Mucosa of gallbladder (tissue), 1 donor: ENCODE results near the gene SLC25A38. TPM values are rescaled to one million over a fixed set of nuclear protein-coding genes. Genes with fewer than 3 reads are reported as not detected.
A peak's percentile ranks its signal among the peaks of the same experiment; 100 is the strongest.

Experiments
- DNase-seq: peaks from one replicate; pipeline ENCODE4 v3.0.0-alpha.2; 2020; ENCODE audit warnings: low spot score
- total RNA-seq: library from RNA; stranded (reverse); gene quantifications from one replicate; pipeline ENCODE4 v1.2.1, GENCODE V29; 2021
- donor health status: DM: no; HTN: no; CAD: no.

SLC25A38 gene
- total RNA-seq, 1 donor from 2014 or later, result 42.9 TPM

DNA sequence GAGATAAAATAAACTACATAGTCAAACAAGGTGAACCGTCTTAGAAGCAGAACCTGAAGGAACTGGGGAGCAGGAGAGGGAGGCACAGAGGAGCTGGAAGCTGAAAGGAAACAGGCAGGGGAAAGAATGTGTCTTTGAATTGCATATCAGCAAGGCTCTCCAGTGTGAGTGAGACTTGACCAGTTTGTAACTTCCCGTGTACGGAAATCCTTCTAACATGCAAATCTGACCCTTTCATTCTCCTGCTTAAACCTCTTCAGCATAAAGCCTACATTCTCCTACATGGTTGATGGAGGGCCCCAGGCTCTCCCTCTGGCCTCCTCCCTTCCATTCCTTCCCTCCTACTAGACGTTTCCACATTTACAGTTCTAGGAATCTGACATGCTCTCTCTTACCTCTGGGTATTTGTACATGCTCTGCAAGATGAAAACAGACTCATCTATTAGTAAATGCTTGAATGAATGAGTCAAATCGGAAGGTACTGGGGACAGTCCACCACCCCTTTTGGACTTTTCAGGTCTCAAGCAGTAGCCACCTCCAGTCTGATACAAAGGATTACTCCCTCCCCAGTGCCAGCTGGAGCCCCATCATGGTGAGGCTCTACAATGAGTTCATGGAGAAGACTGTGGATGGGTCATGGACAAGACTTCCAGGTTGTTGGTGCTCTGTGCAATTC, 6.1 kb upstream of the SLC25A38 start:
- DNase-seq, result no peak

DNA sequence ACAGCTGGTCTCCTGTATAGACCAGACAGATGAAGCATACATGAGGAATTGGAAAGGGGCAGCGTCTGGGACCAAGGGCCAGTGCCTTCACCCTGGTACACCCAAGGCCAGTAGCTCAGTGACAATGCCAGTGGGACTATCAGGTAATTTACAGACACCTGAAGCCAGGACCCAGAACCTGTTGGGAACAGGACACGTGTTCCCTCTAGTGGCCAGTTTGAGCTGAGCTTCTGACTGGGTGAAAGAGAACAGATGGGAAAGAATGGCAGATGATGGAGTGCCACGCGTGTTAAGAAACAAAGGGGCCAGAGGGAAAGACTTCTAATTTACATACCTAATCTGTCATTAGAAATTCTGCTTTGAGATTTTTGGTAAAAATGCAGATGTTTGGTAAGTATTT, 5.1 kb upstream of the SLC25A38 start:
- DNase-seq, result peak; percentile 69

DNA sequence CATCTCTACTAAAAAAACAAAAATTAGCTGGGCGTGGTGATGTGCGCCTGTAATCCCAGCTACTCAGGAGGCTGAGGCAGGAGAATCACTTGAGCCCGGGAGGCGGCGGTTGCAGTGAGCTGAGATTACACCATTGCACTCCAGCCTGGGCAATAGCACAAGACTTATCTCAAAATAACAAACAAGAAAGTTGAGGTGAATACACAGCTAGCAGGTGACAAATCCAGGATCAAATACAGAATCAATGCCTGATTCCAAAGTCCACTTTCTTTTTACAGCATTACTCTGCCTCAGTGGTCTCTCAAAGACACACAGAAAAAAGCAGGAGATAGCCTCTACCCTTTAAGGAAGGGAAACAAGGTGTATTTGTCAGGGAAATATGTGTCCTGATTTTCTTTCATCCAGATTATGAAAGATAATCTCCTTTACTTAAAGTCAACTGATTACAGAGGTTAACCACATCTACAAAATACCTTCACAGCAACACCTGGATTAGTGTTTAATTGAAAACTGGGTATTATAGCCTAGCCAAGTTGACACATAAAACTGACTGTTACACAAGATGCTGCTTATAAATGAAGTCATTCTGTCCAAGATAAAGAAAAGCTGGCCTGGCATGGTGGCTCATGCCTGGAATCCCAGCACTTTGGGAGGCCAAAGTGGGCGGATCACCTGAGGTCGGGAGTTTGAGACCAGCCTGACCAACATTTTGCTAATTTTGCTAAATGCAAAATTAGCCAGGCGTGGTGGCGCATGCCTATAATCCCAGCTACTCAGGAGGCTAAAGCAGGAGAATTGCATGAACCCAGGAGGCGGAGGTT, 4.0 kb upstream of the SLC25A38 start:
- peak; percentile 44 for DNase-seq

DNA sequence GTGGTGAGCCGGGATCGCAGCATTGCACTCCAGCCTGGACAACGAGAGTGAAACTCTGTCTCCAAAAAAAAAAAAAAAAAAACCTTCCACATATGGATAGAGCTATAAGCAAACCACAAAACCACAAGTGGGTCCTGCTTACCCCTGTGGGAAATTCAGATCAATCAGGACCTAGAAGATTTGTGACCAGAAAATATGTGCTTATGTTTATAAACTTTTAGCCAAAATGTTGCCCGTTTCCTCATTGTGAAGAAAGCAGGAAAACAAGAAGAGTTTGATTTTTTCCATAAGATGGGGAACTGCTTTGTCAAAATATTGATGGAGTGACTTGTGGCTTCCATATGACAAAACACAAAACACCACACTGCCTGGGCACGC, 3.4 kb upstream of the SLC25A38 start:
- DNase-seq, result no peak

DNA sequence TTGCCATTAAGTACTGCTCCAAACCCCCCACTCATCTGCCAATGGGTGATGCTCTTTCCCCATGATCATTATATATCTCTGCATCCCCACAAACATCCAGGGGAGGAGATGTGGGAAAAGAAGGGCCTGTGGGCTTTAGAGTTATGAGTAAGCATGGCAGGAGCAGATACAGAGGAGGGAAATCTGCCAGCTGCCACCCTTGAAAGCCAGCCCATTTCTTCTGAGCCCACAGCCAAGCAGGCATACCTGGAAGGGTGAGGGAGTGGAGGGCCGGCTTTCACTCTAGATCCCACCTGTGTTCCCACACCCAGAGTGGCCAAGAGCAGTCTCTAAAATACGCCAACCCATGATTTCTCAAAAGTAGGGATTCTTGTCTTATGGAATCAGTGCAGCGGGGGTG, 1.7 kb upstream of the SLC25A38 start:
- DNase-seq, result no peak

DNA sequence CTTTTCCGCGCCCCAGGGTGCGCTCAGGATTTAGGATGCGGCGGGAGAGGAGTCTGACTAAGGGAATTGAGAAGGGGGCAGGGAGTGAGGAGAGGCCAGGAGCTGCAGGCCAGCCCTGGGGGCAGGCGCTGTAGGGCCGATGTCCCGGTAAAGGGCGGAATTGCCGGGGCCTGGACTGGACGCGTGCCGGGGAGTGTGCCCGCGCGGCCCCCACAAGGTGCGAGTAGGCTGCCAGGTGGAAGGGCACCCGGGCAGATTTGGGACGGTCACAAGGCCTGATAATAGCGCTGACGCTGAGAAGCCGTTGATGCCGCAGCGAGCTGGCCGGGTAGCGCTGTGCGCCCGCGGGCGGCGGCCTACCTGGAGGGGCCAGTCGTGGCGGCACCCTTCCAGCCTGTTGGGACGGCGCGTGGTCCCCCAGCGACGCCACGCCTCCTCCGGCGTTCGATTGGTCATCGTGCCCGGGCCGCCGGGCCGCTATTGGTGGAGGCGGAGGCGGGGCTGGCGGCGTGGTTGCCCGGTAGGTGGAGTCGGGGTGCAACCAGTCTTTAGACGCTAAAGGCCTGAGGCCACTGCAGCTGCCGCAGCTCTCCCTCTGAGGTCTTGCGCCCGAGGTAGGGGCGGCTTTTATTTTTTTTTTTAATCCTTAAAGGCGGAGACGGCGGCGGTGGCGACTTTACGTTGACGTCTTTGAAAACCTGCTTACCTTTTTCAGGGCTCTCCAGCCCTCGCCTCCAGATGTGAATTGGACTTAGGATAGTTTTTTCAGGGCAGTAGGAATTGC, 903 bp downstream of the SLC25A38 start:
- peak; percentile 96 for DNase-seq

DNA sequence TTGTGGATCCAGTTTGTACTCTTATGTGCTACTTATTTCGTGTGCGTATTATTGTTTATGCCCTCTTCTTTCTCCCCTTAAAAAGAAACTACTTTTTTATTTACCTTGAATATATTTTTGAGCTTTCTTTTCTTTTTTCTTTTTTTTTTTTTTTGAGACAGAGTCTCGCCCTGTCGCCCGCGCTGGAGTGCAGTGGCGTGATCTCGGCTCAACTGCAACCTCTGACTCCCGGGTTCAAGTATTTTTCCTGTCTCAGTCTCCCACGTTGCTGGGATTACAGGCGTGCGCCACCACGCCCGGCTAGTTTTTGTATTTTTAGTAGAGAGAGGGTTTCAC, 1.5 kb downstream of the SLC25A38 start:
- no peak for DNase-seq

DNA sequence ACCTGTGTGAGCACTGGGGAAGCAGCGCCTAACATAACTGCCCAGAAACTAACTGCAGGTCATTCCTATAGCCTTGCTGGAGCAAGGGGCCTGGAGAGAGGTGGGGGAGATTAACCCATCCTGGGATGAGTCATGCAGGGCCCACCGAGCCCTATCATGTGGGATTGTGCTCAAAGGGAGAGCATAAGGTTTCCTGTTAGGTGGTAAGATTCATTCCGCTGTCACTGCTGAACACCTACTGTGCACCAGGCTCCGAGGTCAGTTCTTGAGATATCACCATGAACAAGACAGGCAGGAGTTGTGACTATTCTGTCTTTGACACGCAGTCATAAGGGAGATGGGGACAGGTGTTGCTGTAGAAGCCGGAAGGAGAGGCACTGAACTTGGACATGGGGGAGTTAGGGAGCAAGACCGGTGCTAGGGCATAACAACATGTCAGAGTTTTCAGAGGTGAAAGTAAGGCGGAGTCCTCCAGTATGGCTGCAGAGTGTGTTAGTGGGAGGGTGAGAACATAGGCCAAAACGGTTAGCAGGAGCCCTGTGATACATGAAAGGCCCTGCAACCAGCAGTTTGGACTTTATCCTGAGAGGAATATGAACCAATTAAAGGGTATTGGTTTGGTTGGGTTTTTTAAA, 2.4 kb downstream of the SLC25A38 start:
- no peak for DNase-seq

DNA sequence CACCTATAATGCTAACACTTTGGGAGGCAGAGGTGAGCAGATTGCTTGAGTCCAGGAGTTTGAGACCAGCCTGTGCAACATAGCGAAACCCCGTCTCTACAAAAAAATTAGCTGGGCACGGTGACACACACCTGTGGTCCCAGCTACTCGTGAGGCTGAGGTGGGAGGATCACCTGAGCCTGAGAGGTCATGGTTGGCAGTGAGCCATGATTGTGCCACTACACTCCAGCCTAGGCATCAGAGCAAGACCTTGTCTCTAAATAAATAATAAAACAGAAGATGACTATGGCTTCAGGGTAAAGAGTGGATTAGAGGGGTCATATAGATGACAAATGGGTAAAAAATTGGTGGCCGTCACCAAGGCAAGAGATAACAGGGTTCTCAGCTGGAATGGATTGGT, 3.1 kb downstream of the SLC25A38 start:
- no peak for DNase-seq

DNA sequence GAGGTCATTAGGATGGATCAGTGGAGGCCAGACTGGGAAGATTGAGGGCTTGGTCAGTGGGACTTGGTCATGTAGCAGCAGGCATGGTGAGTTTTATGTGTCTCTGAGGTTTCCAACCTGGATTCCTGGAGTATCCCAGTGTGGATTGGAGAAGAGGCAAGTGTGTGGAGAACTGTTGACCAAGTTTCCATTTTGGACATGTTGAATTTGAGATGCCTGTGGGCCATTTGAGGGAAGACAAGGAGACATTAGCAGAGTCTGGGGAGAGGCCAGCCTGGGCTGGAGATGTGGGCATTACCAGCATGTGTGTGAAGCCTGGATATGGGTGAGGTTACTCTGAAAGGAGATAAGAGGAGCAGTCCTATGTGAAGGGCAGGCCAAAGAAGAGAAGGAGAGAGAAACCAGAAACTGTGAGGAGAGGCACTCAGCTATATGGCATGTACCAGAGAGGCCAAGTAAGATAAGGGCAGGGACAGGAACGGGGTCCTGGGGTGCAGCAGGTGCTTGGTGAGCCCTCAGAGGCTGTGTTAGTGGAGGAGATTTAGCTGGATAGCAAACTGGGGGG, 4.3 kb downstream of the SLC25A38 start:
- DNase-seq, result no peak

DNA sequence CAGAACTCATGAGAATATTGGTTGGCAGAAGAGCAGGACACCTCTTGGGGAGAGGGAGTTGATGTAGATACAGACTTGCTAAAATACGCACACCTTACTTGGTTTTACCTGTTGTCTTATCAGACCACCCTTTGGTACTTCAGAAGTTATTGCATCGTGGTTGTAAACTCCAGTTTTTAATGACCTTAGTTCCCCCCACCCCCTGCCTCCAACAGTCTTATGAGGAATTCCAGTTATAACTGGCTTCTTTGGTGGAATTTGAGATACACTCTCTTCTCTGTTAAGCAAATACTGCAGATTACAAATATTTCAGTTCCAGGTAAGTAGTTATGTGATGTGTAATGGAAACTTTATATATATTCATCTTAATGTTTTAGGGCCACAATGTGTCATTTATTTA, 5.0 kb downstream of the SLC25A38 start:
- DNase-seq, result no peak

DNA sequence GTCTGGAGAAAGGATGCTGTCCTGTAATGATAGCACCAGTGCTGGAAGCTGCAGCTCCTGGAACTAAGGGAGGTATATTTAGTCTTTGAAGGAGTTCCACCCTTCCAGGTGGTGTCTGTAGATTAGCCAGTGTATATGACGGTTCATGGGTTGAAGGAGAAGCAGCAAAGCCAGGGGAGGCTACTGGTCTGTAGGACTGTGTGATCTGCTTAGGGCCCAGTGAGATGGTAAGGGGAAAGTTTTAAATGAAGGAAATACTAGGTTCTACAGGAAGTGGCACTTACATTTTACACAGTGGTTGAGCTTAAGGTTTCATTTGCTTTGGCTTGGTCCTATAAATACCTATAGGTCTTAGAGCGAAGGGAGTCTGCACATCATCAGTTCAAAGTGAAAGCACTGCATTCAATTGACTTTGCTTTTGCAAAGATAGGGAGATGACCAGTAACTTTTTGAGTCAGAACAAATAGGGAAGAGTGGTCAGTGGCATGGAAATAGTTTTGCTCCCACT, 5.6 kb downstream of the SLC25A38 start:
- DNase-seq, result no peak

DNA sequence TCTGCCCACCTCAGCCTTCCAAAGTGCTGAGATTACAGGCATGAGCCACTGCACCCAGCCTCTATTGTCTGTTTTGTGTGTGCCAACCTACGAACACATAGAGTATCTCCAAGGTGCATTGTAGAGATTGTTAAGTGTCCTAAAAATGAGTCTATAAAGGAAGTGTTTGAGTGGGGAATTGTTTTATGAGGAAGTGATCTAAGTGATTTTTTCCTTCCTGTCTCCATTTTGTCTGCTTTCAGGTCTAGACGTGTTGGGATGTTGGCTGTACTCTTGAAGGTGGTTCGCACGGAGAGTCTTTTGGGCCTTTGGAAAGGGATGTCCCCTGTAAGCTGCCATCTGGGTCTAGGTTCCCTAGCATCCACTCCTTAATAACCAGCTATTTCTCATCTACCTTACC, 7.0 kb downstream of the SLC25A38 start:
- no peak for DNase-seq

DNA sequence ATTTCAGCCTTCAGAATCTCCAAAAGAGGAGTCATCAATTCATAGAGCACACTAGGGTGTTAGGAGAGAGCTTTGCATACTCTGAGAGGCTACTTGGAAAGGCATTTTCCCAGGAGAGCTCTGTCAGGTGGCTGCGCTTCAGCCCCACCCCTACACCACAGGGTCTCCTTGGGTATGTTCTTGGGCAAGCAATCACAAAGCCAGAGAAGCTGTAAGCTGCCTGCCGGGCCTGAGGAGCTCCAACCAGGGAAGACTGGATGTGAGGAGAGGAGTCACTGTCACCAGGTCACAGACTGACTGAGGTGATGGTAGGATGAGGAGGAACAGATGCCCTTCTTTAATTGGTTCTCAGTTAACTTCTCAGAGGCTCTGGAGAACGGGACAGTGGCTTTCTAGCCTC, 13.5 kb downstream of the SLC25A38 start:
- no peak for DNase-seq

DNA sequence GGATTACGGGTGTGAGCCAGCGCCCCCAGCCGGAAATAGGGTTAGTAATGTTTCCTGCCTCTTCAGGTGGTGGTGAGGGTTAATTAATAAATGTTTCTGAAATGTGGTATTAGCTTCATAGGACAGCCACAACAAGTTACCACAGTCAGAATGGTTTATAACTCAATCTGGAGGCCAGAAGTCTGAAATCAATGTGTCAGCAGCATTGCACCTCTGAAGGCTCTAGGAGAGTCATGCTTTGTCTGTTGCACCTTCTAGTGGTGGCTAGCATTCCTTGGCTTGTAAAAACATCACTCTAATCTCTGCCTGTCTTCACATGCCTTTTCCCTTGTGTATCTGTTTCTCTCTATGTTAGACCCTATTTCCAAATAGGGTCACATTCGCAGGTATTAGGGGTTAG, 15.5 kb downstream of the SLC25A38 start:
- DNase-seq, result no peak

DNA sequence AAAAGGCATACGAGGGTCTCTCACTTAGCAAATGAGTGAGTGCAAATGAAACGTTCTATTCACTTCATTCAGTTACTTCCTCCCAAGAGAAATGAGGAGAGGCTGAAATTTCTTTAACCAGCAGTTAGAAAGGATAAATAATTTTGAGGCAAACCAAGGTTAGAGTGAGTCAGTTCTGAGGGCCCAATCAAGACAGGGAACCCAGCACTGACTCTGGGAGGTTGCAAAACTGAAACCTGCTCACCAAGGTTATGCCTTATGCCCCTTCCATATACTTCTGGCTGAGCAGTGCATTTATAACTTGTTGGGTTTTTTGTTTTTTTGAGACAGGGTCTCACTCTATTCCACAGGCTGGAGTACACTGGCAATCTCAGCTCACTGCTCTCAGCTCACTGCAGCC, 18.8 kb downstream of the SLC25A38 start:
- DNase-seq, result no peak

DNA sequence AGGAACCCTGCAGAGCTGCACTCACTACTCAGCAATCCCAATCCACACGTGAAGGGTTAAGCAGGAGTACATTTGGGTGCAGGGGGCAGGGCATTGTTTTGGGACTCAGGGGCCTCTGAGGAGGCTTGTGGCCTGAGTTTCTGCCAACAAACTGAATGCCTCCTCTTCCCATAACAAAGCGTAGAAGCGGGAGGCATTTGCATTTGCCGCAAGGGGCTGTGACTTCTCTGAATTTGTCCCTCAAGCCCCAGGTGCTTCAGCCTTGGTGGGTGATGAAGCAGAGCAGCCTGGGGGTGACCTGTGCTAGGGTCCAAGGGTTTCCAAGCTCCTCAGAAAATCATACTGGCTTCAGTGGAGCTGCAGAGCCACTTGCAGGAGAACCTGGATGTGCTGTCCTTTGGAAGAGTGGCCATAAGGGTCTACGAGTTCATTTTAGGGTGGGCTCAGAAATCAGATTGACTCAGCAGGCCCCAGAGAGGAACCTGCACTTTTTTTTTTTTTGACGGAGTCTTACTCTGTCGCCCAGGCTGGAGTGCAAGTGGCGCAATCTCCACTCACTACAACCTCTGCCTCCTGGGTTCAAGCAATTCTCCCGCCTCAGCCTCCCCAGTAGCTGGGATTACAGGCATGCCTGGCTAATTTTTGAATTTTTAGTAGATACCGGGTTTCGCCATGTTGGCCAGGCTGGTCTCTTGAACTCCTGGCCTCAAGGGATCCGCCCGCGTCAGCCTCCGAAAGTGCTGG, 21.9 kb downstream of the SLC25A38 start:
- no peak for DNase-seq

DNA sequence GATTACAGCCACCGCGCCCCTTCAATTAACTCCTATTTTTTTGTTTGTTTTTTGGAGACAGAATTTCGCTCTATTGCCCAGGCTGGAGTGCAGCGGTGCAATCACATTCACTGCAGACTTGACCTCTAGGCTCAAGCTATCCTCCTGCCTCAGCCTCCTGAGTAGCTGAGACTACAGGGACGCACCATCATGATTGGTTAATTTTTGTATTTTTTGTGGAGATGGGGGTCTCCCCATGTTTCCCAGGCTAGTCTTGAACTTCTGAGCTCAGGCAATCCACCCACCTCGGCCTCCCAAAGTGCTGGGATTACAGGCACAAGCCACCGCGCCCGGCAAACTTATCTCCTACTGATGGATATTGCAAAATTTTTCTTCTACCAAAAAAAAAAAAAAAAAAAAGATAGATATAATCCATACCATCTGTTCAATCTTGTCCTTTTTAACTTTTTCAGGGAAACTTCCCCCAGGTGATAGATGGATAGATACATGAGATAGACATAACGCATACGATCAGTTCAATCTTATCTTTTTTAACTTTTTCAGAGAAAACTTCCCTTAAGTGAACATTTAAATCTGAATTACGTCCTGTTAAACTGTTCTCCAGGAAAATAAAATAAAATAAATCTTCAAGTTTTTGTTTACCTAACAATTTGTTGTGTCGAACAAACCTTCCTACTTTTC, 22.7 kb downstream of the SLC25A38 start:
- no peak for DNase-seq

DNA sequence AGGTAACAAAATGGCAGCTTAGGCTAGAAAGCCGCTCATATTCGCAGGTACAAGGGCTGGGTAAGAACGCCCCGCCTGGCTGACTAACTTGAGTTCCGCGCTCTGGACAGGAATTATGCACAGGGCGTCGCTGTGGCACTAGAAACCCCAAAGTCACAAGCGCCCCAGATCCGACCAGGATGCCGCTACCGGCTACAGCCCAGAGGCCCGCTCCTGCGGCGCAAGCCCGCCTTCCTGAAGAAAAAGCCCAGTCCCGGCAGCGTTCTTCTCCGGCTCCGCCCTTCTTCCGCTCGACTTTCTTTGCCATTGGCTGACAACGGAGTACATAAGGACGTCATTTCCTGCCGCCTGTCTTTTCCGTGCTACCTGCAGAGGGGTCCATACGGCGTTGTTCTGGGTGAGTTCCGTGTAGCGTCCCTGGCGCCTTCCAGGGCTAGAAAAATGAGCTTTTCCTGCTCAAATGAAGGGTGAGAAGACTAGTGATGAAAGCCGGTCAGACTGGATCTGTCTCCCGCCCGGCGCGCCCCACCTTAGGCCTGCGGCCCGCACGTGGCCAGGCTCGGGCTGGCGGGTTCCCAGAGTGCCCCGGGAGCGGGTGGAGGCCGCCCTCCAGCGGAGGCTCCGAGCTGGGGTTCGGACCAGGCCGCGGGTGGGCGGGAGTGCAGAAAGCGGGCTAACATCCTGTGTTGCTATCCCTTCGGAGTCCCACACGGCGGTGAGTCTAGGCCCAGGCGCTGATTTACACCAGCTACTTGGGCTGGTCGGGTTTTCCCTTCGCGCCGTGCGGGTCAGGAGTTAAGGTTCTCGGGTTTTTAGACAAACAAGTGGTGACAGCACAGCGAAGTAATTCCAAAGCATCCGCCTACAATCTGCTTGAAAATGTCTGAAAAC, 23.4 kb downstream of the SLC25A38 start, which contains the start of gene RPSA:
TSS of gene RPSA (plus strand) at position 353 of the 891 bp plus-strand sequence. CDS start 934 bp downstream, outside the sequence.
- DNase-seq, result peak; percentile 96
